Erythroblast (primary cell): ENCODE data around the gene VRK3.

ENCODE experiments used
- GATA1 ChIP-seq: IDR thresholded peaks from 2 replicates; pipeline ENCODE4 v1.6.1; 2011; ENCODE audit warnings: low read depth, mild to moderate bottlenecking, control low read depth, low read length, moderate library complexity
- POLR2A ChIP-seq: IDR thresholded peaks from 2 replicates; pipeline ENCODE4 v1.6.1; 2011; ENCODE audit warnings: mild to moderate bottlenecking, low read length

DNA sequence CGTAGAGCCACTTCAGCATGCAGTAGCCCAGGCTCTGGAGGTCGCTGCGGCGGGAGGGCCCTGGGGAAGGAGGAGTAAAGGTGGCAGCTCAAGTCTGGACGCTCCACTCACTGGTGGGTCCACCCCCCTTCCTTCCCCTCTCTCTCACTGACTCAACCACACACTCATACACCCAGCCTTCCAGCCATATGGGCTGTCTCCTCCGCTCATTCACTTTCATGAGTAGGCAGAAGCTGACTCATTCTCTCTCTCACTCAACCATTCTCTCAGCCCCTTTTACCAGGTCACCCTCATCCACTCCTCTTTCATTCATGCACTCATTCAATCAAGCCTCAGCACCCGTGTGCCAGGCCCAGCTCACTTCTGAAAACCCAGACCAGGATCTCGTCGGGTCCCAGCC is 36.7 kb downstream of the VRK3 start:
- TF ChIP-seq POLR2A (no peak), GATA1 (no peak)
